ENCODE results near the gene RASL10B.

DNA sequence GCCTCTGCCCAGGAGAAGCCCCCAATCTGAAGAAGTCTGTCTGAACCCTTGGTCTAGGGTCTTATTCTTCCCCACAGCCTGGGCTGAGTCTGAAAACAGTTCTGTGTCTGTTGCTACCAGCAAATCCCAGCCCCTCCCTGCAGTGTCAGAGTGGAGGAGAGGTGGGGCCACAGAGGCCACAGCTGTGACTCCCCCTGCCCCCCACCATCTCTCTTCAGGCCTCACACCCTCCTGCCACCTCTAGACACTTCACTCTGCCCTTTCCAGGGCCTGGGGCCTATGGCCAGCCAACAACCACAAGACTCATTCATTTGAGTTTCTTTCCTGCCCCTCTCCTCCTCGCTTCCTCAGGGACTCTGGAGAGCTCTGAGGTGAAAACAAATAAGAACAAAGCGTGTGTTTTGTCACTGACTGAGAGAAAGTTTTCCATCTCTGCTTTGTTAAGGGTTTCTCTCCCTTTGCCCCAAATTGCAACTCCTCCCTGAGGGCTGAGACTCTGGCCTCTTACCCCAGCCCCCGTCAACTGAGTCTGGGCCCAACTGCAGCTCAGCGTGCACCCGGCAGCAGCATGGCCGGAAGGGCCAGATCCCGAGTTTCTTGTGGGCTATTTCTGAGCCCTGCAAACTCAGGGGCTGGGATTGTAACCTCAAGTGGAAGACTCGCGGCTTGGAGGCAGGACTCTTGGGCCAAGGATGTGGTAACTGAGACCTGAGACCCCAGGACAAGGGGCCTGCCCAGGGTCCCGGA, 42.4 kb downstream of the RASL10B start:
- TF ChIP-seq, protein P1, sequence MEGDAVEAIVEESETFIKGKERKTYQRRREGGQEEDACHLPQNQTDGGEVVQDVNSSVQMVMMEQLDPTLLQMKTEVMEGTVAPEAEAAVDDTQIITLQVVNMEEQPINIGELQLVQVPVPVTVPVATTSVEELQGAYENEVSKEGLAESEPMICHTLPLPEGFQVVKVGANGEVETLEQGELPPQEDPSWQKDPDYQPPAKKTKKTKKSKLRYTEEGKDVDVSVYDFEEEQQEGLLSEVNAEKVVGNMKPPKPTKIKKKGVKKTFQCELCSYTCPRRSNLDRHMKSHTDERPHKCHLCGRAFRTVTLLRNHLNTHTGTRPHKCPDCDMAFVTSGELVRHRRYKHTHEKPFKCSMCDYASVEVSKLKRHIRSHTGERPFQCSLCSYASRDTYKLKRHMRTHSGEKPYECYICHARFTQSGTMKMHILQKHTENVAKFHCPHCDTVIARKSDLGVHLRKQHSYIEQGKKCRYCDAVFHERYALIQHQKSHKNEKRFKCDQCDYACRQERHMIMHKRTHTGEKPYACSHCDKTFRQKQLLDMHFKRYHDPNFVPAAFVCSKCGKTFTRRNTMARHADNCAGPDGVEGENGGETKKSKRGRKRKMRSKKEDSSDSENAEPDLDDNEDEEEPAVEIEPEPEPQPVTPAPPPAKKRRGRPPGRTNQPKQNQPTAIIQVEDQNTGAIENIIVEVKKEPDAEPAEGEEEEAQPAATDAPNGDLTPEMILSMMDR (IDR thresholded peaks at IDR 0.05) = no peak
- TF ChIP-seq POLR2AphosphoS5 (IDR thresholded peaks at IDR 0.05; ENCODE audit: low read depth, low read length) = no peak
- TF ChIP-seq, protein P2, sequence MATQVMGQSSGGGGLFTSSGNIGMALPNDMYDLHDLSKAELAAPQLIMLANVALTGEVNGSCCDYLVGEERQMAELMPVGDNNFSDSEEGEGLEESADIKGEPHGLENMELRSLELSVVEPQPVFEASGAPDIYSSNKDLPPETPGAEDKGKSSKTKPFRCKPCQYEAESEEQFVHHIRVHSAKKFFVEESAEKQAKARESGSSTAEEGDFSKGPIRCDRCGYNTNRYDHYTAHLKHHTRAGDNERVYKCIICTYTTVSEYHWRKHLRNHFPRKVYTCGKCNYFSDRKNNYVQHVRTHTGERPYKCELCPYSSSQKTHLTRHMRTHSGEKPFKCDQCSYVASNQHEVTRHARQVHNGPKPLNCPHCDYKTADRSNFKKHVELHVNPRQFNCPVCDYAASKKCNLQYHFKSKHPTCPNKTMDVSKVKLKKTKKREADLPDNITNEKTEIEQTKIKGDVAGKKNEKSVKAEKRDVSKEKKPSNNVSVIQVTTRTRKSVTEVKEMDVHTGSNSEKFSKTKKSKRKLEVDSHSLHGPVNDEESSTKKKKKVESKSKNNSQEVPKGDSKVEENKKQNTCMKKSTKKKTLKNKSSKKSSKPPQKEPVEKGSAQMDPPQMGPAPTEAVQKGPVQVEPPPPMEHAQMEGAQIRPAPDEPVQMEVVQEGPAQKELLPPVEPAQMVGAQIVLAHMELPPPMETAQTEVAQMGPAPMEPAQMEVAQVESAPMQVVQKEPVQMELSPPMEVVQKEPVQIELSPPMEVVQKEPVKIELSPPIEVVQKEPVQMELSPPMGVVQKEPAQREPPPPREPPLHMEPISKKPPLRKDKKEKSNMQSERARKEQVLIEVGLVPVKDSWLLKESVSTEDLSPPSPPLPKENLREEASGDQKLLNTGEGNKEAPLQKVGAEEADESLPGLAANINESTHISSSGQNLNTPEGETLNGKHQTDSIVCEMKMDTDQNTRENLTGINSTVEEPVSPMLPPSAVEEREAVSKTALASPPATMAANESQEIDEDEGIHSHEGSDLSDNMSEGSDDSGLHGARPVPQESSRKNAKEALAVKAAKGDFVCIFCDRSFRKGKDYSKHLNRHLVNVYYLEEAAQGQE (IDR thresholded peaks at IDR 0.05; ENCODE audit: insufficient read depth in 1 of 2, low read depth in 2 of 2, low read length in 1 of 2) = no peak

Data from Panc1 (cell line).